Endothelial cell of umbilical vein (primary cell): Measurements from ENCODE around the gene COL8A1. TPM values are rescaled to one million over a fixed set of nuclear protein-coding genes. Genes with fewer than 3 reads are reported as not detected.

Experiments
- BruUV-seq: library from RNA; stranded (reverse); fragments of 400-500 nt; replicated peaks from 2 replicates; lab custom pipeline; 2021; lab: Mats Ljungman, UMichigan
- CTCF ChIA-PET: fragments of 300-600, 350-600 bp; sonication (Branson Sonifier 250); formaldehyde crosslinking; loops from one replicate; lab custom pipeline; 2021; ENCODE audit warnings: antibody characterized with exemption, inconsistent platforms; lab: Charles Lee
- POLR2A ChIA-PET: fragments of 300-600, 350-600 bp; sonication (Branson Sonifier 250); formaldehyde crosslinking; loops from one replicate; lab custom pipeline; 2021; ENCODE audit warnings: antibody characterized with exemption, inconsistent platforms; lab: Charles Lee
- DNase-seq: peaks from one replicate; pipeline ENCODE4 v3.0.0-alpha.2; 2011; ENCODE audit warnings: low read depth, low spot score
- FAIRE-seq: peaks from 2 replicates; lab custom pipeline; 2011; peaks lifted over from hg19 to GRCh38; lab: Jason Lieb, UNC
- H2AFZ ChIP-seq: 2 replicates; pipeline ENCODE4 v1.6.0; 2012; ENCODE audit warnings: low read depth, low read length, control low read depth, inconsistent platforms
- H3K27ac ChIP-seq: 2 replicates; pipeline ENCODE4 v1.5.1; 2011; ENCODE audit warnings: low read depth, mild to moderate bottlenecking, control low read depth, low read length, moderate library complexity; ENCODE audit not compliant: insufficient read depth
- H3K27me3 ChIP-seq, 2 experiments: 2 replicates each; pipeline versions ENCODE4 v1.6.0 to v1.6.1; 2011; ENCODE audit warnings: low read length in 2 of 2, mixed read lengths in 1 of 2; ENCODE audit not compliant: control insufficient read depth in 2 of 2, insufficient read depth in 2 of 2
- H3K36me3 ChIP-seq, 2 experiments: 2 replicates in 1 of 2; 3 replicates in 1 of 2; pipeline ENCODE4 v1.5.1; 2011; ENCODE audit warnings: low read length in 2 of 2, mild to moderate bottlenecking in 1 of 2, moderate library complexity in 1 of 2; ENCODE audit not compliant: control insufficient read depth in 2 of 2, insufficient read depth in 2 of 2; ENCODE audit errors: extremely low read depth in 1 of 2
- H3K4me1 ChIP-seq: 3 replicates; pipeline ENCODE4 v1.5.1; 2011; ENCODE audit warnings: mild to moderate bottlenecking, low read length; ENCODE audit not compliant: control insufficient read depth, insufficient read depth; ENCODE audit errors: extremely low read depth
- H3K4me2 ChIP-seq: 2 replicates; pipeline ENCODE4 v1.6.1; 2011; ENCODE audit warnings: low read length, control low read depth, mixed read lengths; ENCODE audit not compliant: insufficient read depth
- H3K4me3 ChIP-seq, 3 experiments: fragments of 200-600 bp in 1 of 3; sonication (generic), shearing (Covaris generic) in 1 of 3; replicated peaks in 1 of 3; 2 replicates each; pipeline ENCODE4 v1.5.1; 2011 to 2016; ENCODE audit warnings: control low read depth in 3 of 3, low read length in 3 of 3, mild to moderate bottlenecking in 2 of 3, inconsistent platforms in 1 of 3, low read depth in 1 of 3, moderate library complexity in 1 of 3; ENCODE audit not compliant: insufficient read depth in 1 of 3
- H3K79me2 ChIP-seq: 2 replicates; pipeline ENCODE4 v1.6.0; 2012; ENCODE audit warnings: low read length, inconsistent platforms; ENCODE audit not compliant: control insufficient read depth, insufficient read depth
- H3K9ac ChIP-seq: replicated peaks from 2 replicates; pipeline ENCODE3; 2011; ENCODE audit warnings: low read length, control low read depth; ENCODE audit not compliant: insufficient read depth; ENCODE audit errors: extremely low read depth
- H3K9me1 ChIP-seq: replicated peaks from 3 replicates; pipeline ENCODE4 v1.6.0; 2011; ENCODE audit warnings: mild to moderate bottlenecking, low read length; ENCODE audit not compliant: control insufficient read depth, insufficient read depth; ENCODE audit errors: extremely low read depth
- H3K9me3 ChIP-seq: replicated peaks from 2 replicates; pipeline ENCODE4 v1.5.1; 2012; ENCODE audit warnings: low read length, inconsistent platforms; ENCODE audit not compliant: control insufficient read depth, insufficient read depth
- H4K20me1 ChIP-seq: replicated peaks from 2 replicates; pipeline ENCODE3; 2011; ENCODE audit warnings: mild to moderate bottlenecking, low read length; ENCODE audit not compliant: control insufficient read depth, insufficient read depth; ENCODE audit errors: extremely low read depth
- CTCF ChIP-seq, 2 donors: IDR thresholded peaks; 1 replicate in 1 of 2; 2 replicates in 1 of 2; pipeline ENCODE4 v1.5.1; 2011; ENCODE audit warnings: low read length in 2 of 2, mild to moderate bottlenecking in 2 of 2, moderate library complexity in 2 of 2, control low read depth in 1 of 2, inconsistent platforms in 1 of 2, low read depth in 1 of 2; ENCODE audit not compliant: insufficient read depth in 1 of 2; ENCODE audit errors: extremely low read depth in 1 of 2
- EZH2 ChIP-seq: IDR thresholded peaks from 2 replicates; pipeline ENCODE4 v1.6.1; 2012; ENCODE audit warnings: borderline replicate concordance, low read depth, mild to moderate bottlenecking, moderate library complexity, low read length, inconsistent platforms; ENCODE audit not compliant: severe bottlenecking
- FOS ChIP-seq: IDR thresholded peaks from 2 replicates; pipeline ENCODE4 v1.6.1; 2011; ENCODE audit warnings: mild to moderate bottlenecking, low read length, moderate library complexity, borderline replicate concordance; ENCODE audit not compliant: insufficient read depth
- GATA2 ChIP-seq: IDR thresholded peaks from 2 replicates; pipeline ENCODE4 v1.7.0; 2011; ENCODE audit warnings: low read depth, mild to moderate bottlenecking, moderate library complexity, mixed read lengths, low read length; ENCODE audit not compliant: insufficient read length, insufficient read depth
- MAX ChIP-seq: IDR thresholded peaks from 2 replicates; pipeline ENCODE4 v1.6.1; 2011; ENCODE audit not compliant: insufficient read depth, insufficient read length
- MYC ChIP-seq: IDR thresholded peaks from one replicate; pipeline ENCODE4 v1.6.1; 2011; ENCODE audit warnings: mild to moderate bottlenecking, low read depth, low read length
- POLR2A ChIP-seq: IDR thresholded peaks from 2 replicates; pipeline ENCODE4 v1.6.1; 2012; ENCODE audit warnings: low read depth, mild to moderate bottlenecking, control low read depth, low read length
- POLR2AphosphoS5 ChIP-seq: IDR thresholded peaks from 2 replicates; pipeline ENCODE4 v1.6.1; 2012; ENCODE audit warnings: low read depth, mild to moderate bottlenecking, control low read depth, low read length, moderate library complexity; ENCODE audit not compliant: insufficient read depth
- dilution Hi-C: fragments of 300-500 bp; cut with MboI; formaldehyde crosslinking; loops from one replicate; pipeline ENCODE4 v1.15.0; 2019; ENCODE audit warnings: low sequenced_read_pairs; ENCODE audit not compliant: extremely low pct_ligation_motif_present
- intact Hi-C: fragments of 100-400 bp; cut with micrococcal nuclease; formaldehyde crosslinking; loops from one replicate; pipeline ENCODE4 v1.10.0; 2022
- polyA plus RNA-seq, 4 experiments: library from polyadenylated mRNA; depleted of rRNA in 3 of 4; stranded (reverse) in 3 of 4; unstranded in 1 of 4; fragments of >200 nt; gene quantifications; 2 replicates each; pipeline versions ENCODE4 v1.2.1 to v1.2.3, GENCODE V29; 2011 to 2012; ENCODE audit warnings: missing spikeins in 1 of 4
- total RNA-seq: library from RNA; stranded (reverse); gene quantifications from 2 replicates; pipeline ENCODE4 v1.2.3, GENCODE V29; 2021

Gene COL8A1
- total and polyA plus RNA-seq, 2 donors (not counting 3 experiments of a cell fraction or from before 2014, with no cell fraction given) = 358 to 634 TPM

- Histone ChIP-seq H3K9me3 (no peaks in the 10 kb centered on the region), H3K9me1 (no peaks in the 10 kb centered on the region), H2AFZ (no peak overlapping the region), H3K27me3 (no peaks in the 10 kb centered on the region), H3K9ac (no peak overlapping the region), H3K4me3 (no peak overlapping the region), H3K4me1 (no peaks in the 10 kb centered on the region), H3K4me2 (no peak overlapping the region), H3K27ac (no peak overlapping the region), H3K36me3 (no peaks in the 10 kb centered on the region), H4K20me1 (no peaks in the 10 kb centered on the region), H3K79me2 (no peaks in the 10 kb centered on the region)
- CTCF ChIA-PET = no interaction called here
- DNase-seq (no peak), FAIRE-seq (no peak)
- POLR2A ChIA-PET = no interaction called here
- dilution Hi-C loops = no loop called here
- TF ChIP-seq GATA2 = no peak
- TF ChIP-seq EZH2 = no peak
- no peak for TF ChIP-seq MAX
- no peak for TF ChIP-seq POLR2AphosphoS5
- TF ChIP-seq POLR2A = no peak
- no peak for TF ChIP-seq FOS
- intact Hi-C loops = no loop called here
- no TSS peak for BruUV-seq
These were observed 23.6 kb upstream of the COL8A1 start for GRCh38 chr3:99614768-99615167.

- intact Hi-C loops (no loop called here), dilution Hi-C loops (no loop called here)
- no peaks in the 10 kb centered on the region for H3K27me3 ChIP-seq
- H3K4me2 ChIP-seq = no peak overlapping the region
- no peak overlapping the region for H3K4me3 ChIP-seq
- H2AFZ ChIP-seq = no peak overlapping the region
- ChIA-PET POLR2A (no interaction called here), CTCF (no interaction called here)
- no peaks in the 10 kb centered on the region for H3K36me3 ChIP-seq
- H3K9ac ChIP-seq = no peak overlapping the region
- FAIRE-seq = no peak
- BruUV-seq = no TSS peak
- peaks cover 11% of the 10 kb centered on the region for H3K4me1 ChIP-seq
- no peak for DNase-seq
- no peaks in the 10 kb centered on the region for H3K9me3 ChIP-seq
- H3K27ac ChIP-seq = no peak overlapping the region
- no peaks in the 10 kb centered on the region for H4K20me1 ChIP-seq
- TF ChIP-seq POLR2A (no peak), MYC (no peak), CTCF (IDR thresholded peaks at IDR 0.05; ENCODE audit: extremely low read depth in 1 of 2, insufficient read depth in 1 of 2, low read depth in 1 of 2, low read length in 2 of 2) (no peak)
- no peaks in the 10 kb centered on the region for H3K79me2 ChIP-seq
- H3K9me1 ChIP-seq = no peaks in the 10 kb centered on the region
These were observed 18.2 kb upstream of the COL8A1 start for GRCh38 chr3:99620077-99620767.
